Measurements from ENCODE around the gene HOGA1. TPM values are rescaled to one million over a fixed set of nuclear protein-coding genes. Genes with fewer than 3 reads are reported as not detected.

HOGA1 gene
- total and polyA plus RNA-seq, 2 experiments from 2014 or later = 0.15 TPM; not detected in 1

DNA sequence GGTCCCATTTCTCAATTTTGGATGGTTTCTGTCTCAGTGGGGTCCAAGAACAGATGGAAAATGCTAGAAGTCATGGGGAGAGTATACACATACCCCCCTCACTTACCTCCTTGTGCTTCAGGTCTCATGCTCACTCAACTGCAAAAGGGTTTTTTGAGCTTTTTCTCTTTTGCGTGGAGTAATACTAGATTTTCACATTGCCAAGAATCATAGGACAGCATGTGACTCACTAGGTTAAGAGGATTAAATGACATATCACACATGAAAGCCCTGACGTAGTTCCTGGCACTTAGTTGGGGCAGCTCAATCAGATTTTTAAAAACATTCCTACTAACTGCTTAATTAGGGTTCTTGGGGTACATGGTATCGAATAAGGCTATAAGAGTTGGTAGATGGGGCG is 60.7 kb downstream of the HOGA1 start (continued):
- TF ChIP-seq, protein P1, sequence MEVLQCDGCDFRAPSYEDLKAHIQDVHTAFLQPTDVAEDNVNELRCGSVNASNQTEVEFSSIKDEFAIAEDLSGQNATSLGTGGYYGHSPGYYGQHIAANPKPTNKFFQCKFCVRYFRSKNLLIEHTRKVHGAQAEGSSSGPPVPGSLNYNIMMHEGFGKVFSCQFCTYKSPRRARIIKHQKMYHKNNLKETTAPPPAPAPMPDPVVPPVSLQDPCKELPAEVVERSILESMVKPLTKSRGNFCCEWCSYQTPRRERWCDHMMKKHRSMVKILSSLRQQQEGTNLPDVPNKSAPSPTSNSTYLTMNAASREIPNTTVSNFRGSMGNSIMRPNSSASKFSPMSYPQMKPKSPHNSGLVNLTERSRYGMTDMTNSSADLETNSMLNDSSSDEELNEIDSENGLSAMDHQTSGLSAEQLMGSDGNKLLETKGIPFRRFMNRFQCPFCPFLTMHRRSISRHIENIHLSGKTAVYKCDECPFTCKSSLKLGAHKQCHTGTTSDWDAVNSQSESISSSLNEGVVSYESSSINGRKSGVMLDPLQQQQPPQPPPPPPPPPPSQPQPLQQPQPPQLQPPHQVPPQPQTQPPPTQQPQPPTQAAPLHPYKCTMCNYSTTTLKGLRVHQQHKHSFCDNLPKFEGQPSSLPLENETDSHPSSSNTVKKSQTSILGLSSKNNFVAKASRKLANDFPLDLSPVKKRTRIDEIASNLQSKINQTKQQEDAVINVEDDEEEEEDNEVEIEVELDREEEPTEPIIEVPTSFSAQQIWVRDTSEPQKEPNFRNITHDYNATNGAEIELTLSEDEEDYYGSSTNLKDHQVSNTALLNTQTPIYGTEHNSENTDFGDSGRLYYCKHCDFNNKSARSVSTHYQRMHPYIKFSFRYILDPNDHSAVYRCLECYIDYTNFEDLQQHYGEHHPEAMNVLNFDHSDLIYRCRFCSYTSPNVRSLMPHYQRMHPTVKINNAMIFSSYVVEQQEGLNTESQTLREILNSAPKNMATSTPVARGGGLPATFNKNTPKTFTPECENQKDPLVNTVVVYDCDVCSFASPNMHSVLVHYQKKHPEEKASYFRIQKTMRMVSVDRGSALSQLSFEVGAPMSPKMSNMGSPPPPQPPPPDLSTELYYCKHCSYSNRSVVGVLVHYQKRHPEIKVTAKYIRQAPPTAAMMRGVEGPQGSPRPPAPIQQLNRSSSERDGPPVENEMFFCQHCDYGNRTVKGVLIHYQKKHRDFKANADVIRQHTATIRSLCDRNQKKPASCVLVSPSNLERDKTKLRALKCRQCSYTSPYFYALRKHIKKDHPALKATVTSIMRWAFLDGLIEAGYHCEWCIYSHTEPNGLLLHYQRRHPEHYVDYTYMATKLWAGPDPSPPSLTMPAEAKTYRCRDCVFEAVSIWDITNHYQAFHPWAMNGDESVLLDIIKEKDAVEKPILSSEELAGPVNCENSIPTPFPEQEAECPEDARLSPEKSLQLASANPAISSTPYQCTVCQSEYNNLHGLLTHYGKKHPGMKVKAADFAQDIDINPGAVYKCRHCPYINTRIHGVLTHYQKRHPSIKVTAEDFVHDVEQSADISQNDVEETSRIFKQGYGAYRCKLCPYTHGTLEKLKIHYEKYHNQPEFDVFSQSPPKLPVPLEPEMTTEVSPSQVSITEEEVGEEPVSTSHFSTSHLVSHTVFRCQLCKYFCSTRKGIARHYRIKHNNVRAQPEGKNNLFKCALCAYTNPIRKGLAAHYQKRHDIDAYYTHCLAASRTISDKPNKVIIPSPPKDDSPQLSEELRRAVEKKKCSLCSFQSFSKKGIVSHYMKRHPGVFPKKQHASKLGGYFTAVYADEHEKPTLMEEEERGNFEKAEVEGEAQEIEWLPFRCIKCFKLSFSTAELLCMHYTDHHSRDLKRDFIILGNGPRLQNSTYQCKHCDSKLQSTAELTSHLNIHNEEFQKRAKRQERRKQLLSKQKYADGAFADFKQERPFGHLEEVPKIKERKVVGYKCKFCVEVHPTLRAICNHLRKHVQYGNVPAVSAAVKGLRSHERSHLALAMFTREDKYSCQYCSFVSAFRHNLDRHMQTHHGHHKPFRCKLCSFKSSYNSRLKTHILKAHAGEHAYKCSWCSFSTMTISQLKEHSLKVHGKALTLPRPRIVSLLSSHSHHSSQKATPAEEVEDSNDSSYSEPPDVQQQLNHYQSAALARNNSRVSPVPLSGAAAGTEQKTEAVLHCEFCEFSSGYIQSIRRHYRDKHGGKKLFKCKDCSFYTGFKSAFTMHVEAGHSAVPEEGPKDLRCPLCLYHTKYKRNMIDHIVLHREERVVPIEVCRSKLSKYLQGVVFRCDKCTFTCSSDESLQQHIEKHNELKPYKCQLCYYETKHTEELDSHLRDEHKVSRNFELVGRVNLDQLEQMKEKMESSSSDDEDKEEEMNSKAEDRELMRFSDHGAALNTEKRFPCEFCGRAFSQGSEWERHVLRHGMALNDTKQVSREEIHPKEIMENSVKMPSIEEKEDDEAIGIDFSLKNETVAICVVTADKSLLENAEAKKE (CRISPR knock-in tag; IDR thresholded peaks at IDR 0.05) = no peak
- TF ChIP-seq, protein P2, sequence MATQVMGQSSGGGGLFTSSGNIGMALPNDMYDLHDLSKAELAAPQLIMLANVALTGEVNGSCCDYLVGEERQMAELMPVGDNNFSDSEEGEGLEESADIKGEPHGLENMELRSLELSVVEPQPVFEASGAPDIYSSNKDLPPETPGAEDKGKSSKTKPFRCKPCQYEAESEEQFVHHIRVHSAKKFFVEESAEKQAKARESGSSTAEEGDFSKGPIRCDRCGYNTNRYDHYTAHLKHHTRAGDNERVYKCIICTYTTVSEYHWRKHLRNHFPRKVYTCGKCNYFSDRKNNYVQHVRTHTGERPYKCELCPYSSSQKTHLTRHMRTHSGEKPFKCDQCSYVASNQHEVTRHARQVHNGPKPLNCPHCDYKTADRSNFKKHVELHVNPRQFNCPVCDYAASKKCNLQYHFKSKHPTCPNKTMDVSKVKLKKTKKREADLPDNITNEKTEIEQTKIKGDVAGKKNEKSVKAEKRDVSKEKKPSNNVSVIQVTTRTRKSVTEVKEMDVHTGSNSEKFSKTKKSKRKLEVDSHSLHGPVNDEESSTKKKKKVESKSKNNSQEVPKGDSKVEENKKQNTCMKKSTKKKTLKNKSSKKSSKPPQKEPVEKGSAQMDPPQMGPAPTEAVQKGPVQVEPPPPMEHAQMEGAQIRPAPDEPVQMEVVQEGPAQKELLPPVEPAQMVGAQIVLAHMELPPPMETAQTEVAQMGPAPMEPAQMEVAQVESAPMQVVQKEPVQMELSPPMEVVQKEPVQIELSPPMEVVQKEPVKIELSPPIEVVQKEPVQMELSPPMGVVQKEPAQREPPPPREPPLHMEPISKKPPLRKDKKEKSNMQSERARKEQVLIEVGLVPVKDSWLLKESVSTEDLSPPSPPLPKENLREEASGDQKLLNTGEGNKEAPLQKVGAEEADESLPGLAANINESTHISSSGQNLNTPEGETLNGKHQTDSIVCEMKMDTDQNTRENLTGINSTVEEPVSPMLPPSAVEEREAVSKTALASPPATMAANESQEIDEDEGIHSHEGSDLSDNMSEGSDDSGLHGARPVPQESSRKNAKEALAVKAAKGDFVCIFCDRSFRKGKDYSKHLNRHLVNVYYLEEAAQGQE (IDR thresholded peaks at IDR 0.05; ENCODE audit: unreplicated experiment) = no peak

DNA sequence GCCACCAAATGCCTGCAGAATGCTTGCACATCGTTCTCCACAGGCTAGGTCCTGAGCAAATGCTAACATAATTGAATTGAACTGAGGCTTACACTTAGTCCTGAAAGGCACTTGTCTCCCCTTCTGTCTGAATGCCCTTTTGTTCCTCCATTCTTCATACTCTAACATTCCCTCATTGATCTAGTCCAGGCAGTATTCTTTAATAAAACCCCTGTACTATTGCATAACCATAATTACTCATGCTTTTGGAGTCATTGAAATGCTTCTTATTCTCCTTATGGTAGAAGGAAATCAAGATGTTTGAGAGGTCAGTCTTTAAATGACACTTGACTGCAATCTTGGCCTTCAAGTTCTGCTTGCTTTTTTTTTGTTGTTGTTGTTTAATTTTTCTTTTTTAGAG is 63.4 kb downstream of the HOGA1 start:
- H3F3A ChIP-seq (replicated peaks; ENCODE audit: low read depth) = no peaks in the 10 kb centered on the region
- 0 out of 2 replicates have a peak overlapping the region, but pooled peaks have one; percentile 48 for H3K4me2 ChIP-seq
- ATAC-seq = no peak
- Mint-ChIP-seq H3K27ac (no peak overlapping the region; the same call in 1 of the 2 replicates), H3K4me3 (no peak overlapping the region), H3K27me3 (ENCODE audit: insufficient read depth, low read depth, poor library complexity) (peaks cover 2% of the 10 kb centered on the region), H3K36me3 (ENCODE audit: low read depth) (peaks cover 46% of the 10 kb centered on the region), H3K9me3 (no peaks in the 10 kb centered on the region), H3K4me1 (peaks cover 33% of the 10 kb centered on the region)
- no peak overlapping the region for H3K4me3 ChIP-seq
- H3K36me3 ChIP-seq (ENCODE audit: insufficient read depth) = peaks cover 17% of the 10 kb centered on the region
- no peaks in the 10 kb centered on the region for H3K9me2 ChIP-seq (ENCODE audit: insufficient read depth)
- peaks cover 71% of the 10 kb centered on the region for H3K79me2 ChIP-seq (replicated peaks; ENCODE audit: insufficient read depth)
- H3K27ac ChIP-seq (ENCODE audit: low read depth) = no peak overlapping the region
- peaks cover 28% of the 10 kb centered on the region; the same call in 1 of the 2 replicates for H3K4me1 ChIP-seq (ENCODE audit: insufficient read depth)
- no peak for DNase-seq (ENCODE audit: low spot score)
- peaks cover 19% of the 10 kb centered on the region for H4K20me1 ChIP-seq (replicated peaks; ENCODE audit: insufficient read depth)
- H2AFZ ChIP-seq = no peak overlapping the region
- no peak for TF ChIP-seq EZH2 (IDR thresholded peaks at IDR 0.05; ENCODE audit: low read depth, unreplicated experiment)
- H3K27me3 ChIP-seq (ENCODE audit: insufficient read depth) = no peaks in the 10 kb centered on the region

All from GM23338 (cell line).